ENCODE results near the gene TP53I13. TPM values are rescaled to one million over a fixed set of nuclear protein-coding genes. Genes with fewer than 3 reads are reported as not detected.
A peak's percentile ranks its signal among the peaks of the same experiment; 100 is the strongest.
"Not testable (repeated sequence)": the region's sequence is repeated elsewhere in the genome, so short reads cannot be mapped to it uniquely, and the experiment has no call there.

The TP53I13 gene
- 44.3 and 46.7 TPM in 2 replicates for total RNA-seq
- 38.4 TPM for polyA plus RNA-seq (2012)

GRCh38 chr17:29568331-29569244, at the start of gene TP53I13:
TP53I13 (plus strand) TSS chr17:29568701; CDS start chr17:29568759, 58 bp downstream.
- DNase-seq (ENCODE audit: low read depth) = peak; percentile 87

- no peak for DNase-seq (ENCODE audit: low read depth)
Measured at GRCh38 chr17:29524692-29525091, 43.8 kb upstream of the TP53I13 start.

- DNase-seq (ENCODE audit: low read depth) = no peak
Measured at GRCh38 chr17:29526322-29526721, 42.2 kb upstream of the TP53I13 start.

- no peak for DNase-seq (ENCODE audit: low read depth)
Measured at GRCh38 chr17:29533976-29534375, 34.5 kb upstream of the TP53I13 start.

GRCh38 chr17:29544066-29544465, 24.4 kb upstream of the TP53I13 start:
- no peak for DNase-seq (ENCODE audit: low read depth)

- DNase-seq (ENCODE audit: low read depth) = no peak
Measured at GRCh38 chr17:29546085-29546484, 22.4 kb upstream of the TP53I13 start.

GRCh38 chr17:29546830-29547229, 21.7 kb upstream of the TP53I13 start:
- no peak for DNase-seq (ENCODE audit: low read depth)

GRCh38 chr17:29549177-29549923, 19.2 kb upstream of the TP53I13 start:
- DNase-seq (ENCODE audit: low read depth) = peak; percentile 18

GRCh38 chr17:29555840-29556239, 12.7 kb upstream of the TP53I13 start:
- no peak for DNase-seq (ENCODE audit: low read depth)

- no peak for DNase-seq (ENCODE audit: low read depth)
Measured at GRCh38 chr17:29557085-29557738, 11.3 kb upstream of the TP53I13 start.

- no peak for DNase-seq (ENCODE audit: low read depth)
Measured at GRCh38 chr17:29557739-29558116, 10.8 kb upstream of the TP53I13 start.

- DNase-seq (ENCODE audit: low read depth) = not testable (repeated sequence)
Measured at GRCh38 chr17:29558139-29558538, 10.4 kb upstream of the TP53I13 start.

- DNase-seq (ENCODE audit: low read depth) = no peak
Measured at GRCh38 chr17:29559640-29560039, 8.9 kb upstream of the TP53I13 start.

- DNase-seq (ENCODE audit: low read depth) = no peak
Measured at GRCh38 chr17:29560316-29560715, 8.2 kb upstream of the TP53I13 start.

- DNase-seq (ENCODE audit: low read depth) = no peak
Measured at GRCh38 chr17:29561554-29562517, 6.7 kb upstream of the TP53I13 start.

GRCh38 chr17:29562615-29563014, 5.9 kb upstream of the TP53I13 start:
- no peak for DNase-seq (ENCODE audit: low read depth)

GRCh38 chr17:29563816-29564215, 4.7 kb upstream of the TP53I13 start:
- peak; percentile 78 for DNase-seq (ENCODE audit: low read depth)

GRCh38 chr17:29565643-29566472, 2.6 kb upstream of the TP53I13 start:
- no peak for DNase-seq (ENCODE audit: low read depth)

GRCh38 chr17:29566473-29567303, 1.8 kb upstream of the TP53I13 start, which contains the start of gene ABHD15:
ABHD15 (minus strand) TSS chr17:29567037; CDS start chr17:29566966, 71 bp downstream.
- peak; percentile 68 for DNase-seq (ENCODE audit: low read depth)
